NCI-H2029 treated with DMSO at 0.1 percent for 48 hours (cell line): ENCODE data around the gene QPRT.
"Not testable (repeated sequence)": the region's sequence is repeated elsewhere in the genome, so short reads cannot be mapped to it uniquely, and the experiment has no call there.

Experiments
- DNase-seq: peaks from one replicate; lab custom pipeline; 2025; lab: John Stamatoyannopoulos, UW

Gene QPRT

DNA sequence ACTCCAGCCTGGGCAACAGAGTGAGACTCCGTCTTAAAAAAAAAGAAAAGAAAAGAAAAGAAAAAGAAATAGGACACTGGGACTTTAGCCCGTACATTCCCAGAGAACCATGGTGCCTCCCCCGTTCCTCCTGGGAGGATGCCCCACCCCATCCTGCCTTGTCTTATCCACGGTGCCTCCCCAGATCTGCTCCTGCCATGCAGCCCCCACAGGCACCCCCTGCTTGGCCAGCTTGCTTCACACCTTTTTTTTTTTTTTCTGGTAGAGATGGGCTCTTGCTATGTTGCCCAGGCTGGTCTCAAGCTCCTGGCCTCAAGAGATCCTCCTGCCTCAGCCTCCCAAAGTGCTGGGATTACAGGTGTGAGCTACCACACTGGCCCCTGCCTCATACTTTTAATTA, 67.5 kb downstream of the QPRT start:
- DNase-seq, result not testable (repeated sequence)
